Measurements from ENCODE around the gene DOCK8. TPM values are rescaled to one million over a fixed set of nuclear protein-coding genes. Genes with fewer than 3 reads are reported as not detected.
A peak's percentile ranks its signal among the peaks of the same experiment; 100 is the strongest.

The DOCK8 gene
- total RNA-seq, 1 experiment from 2014 or later: 1.4 TPM

- no CpG with 5 or more reads among the region's 7 CpGs for WGBS (ENCODE audit: extremely low coverage, insufficient read length, low lambda C conversion rate)
- no peak for TF ChIP-seq CTCF (conservative IDR thresholded peaks at IDR 0.05)
Measured at GRCh38 chr9:389758-390157, 175.1 kb downstream of the DOCK8 start.

More at GRCh38 chr9:389758-390157, 175.1 kb downstream of the DOCK8 start:
- Histone ChIP-seq H3K4me1 (ENCODE audit: insufficient read depth, low read length) (no peaks in the 10 kb centered on the region; the same call in 1 of the 2 replicates), H3K56ac (ENCODE audit: insufficient read length, low read depth, low read length) (no peak overlapping the region), H3K79me2 (ENCODE audit: insufficient read depth, low read length) (no peaks in the 10 kb centered on the region), H2BK5ac (ENCODE audit: insufficient read length, low read length) (no peak overlapping the region), H3K18ac (ENCODE audit: insufficient read length, low read depth, low read length) (no peak overlapping the region), H4K20me1 (ENCODE audit: control insufficient read depth, insufficient read depth, insufficient read length) (no peaks in the 10 kb centered on the region), H3K27me3 (ENCODE audit: insufficient read depth, low read length) (no peaks in the 10 kb centered on the region), H2BK15ac (ENCODE audit: low read depth, low read length) (no peak overlapping the region), H4K91ac (ENCODE audit: insufficient read length, low read depth, low read length) (no peak overlapping the region), H3K9ac (ENCODE audit: extremely low read depth, insufficient read length, low read length) (no peak overlapping the region), H3K23me2 (ENCODE audit: insufficient read length, low read depth, low read length, poor library complexity, severe bottlenecking) (no peaks in the 10 kb centered on the region), H3K9me3 (ENCODE audit: control insufficient read depth, low read depth, low read length) (no peaks in the 10 kb centered on the region), H2BK120ac (ENCODE audit: low read depth, low read length, poor library complexity, severe bottlenecking) (no peak overlapping the region), H3K4ac (ENCODE audit: low read depth, low read length) (no peak overlapping the region), H2BK12ac (ENCODE audit: insufficient read length, low read depth, low read length) (no peak overlapping the region), H2BK20ac (ENCODE audit: low read depth, low read length, poor library complexity, severe bottlenecking) (no peak overlapping the region), H3K14ac (ENCODE audit: insufficient read depth, low read length) (no peak overlapping the region), H3K79me1 (ENCODE audit: insufficient read depth, low read depth, low read length, poor library complexity, severe bottlenecking) (no peaks in the 10 kb centered on the region), H3K4me2 (ENCODE audit: insufficient read depth, insufficient read length, low read length) (no peak overlapping the region), H4K5ac (ENCODE audit: insufficient read length, low read depth, low read length) (no peak overlapping the region), H3K23ac (ENCODE audit: insufficient read length, low read depth, low read length) (no peak overlapping the region), H2AFZ (ENCODE audit: low read length) (no peak overlapping the region), H2AK5ac (ENCODE audit: insufficient read length, low read length) (no peak overlapping the region), H4K8ac (replicated peaks; ENCODE audit: insufficient read length, low read depth, low read length) (no peak overlapping the region), H3T11ph (ENCODE audit: low read length) (no peak overlapping the region), H3K27ac (ENCODE audit: insufficient read length, low read depth, low read length) (no peak overlapping the region)
- Mint-ChIP-seq H3K27me3 (ENCODE audit: low read depth) (no peaks in the 10 kb centered on the region; the same call in 1 of the 2 replicates), H3K27ac (peak overlapping the region in 1 of 3 experiments; percentile 13; a peak in 1 of 7 replicates), H3K36me3 (ENCODE audit: insufficient read depth in 1 of 3, low read depth in 3 of 3) (no peaks in the 10 kb centered on the region), H3K4me3 (no peak overlapping the region), H3K9me3 (no peaks in the 10 kb centered on the region), H3K4me1 (peaks cover 30 to 35% of the 10 kb centered on the region in 2 experiments)
- no peak for DNase-seq
